Nephron (organoid): ENCODE results near the gene WDR17.
"Not testable (repeated sequence)": the region's sequence is repeated elsewhere in the genome, so short reads cannot be mapped to it uniquely, and the experiment has no call there.

ENCODE experiments used
- H3K27ac Mint-ChIP-seq, 3 experiments: 2 replicates each; pipeline ENCODE4 v1.8.0; 2020; ENCODE audit warnings: mixed read lengths in 3 of 3, mild to moderate bottlenecking in 2 of 3, moderate library complexity in 1 of 3
- H3K27me3 Mint-ChIP-seq: 2 replicates; pipeline ENCODE4 v1.8.0; 2021; ENCODE audit warnings: low read depth, mild to moderate bottlenecking, moderate library complexity, mixed read lengths
- H3K36me3 Mint-ChIP-seq: 2 replicates; pipeline ENCODE4 v1.8.0; 2020; ENCODE audit warnings: low read depth, mixed read lengths
- H3K4me1 Mint-ChIP-seq: 2 replicates; pipeline ENCODE4 v1.8.0; 2020; ENCODE audit warnings: mixed read lengths
- H3K4me3 Mint-ChIP-seq, 3 experiments: 2 replicates each; pipeline ENCODE4 v1.8.0; 2020; ENCODE audit warnings: mild to moderate bottlenecking in 3 of 3, mixed read lengths in 3 of 3, moderate library complexity in 2 of 3
- H3K9me3 Mint-ChIP-seq: 2 replicates; pipeline ENCODE4 v1.8.0; 2020; ENCODE audit warnings: mixed read lengths
- TF ChIP-seq, protein P1 (sequence below), 3 experiments: fragments of 200-600 bp; sonication (generic); IDR thresholded peaks; one replicate each; pipeline ENCODE4 v1.5.0; 2021; ENCODE audit warnings: antibody characterized with exemption in 3 of 3; ENCODE audit not compliant: unreplicated experiment in 3 of 3

The WDR17 gene

DNA sequence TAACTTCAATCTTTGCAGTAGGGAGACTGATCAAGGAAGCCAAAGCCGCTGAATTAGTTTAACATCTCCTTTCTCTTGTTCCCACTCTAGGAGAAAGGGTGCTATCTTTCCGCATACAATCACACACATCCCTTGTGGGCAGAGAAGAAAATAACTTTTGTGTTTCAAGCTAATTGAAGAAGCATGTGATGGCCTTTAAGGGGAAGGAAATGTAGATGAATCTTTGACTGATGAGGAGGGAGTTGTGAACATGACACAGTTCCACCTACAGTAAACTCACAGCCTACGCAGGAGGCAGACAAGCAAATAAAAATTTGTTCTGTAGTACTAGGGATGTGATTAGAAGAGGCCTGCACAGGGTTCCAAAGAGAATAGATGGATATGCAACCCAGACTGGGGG is 144.5 kb downstream of the WDR17 start:
- H3K27ac Mint-ChIP-seq: no peak overlapping the region

GRCh38 chr4:176210579-176211296 is 145.1 kb downstream of the WDR17 start:
- Mint-ChIP-seq H3K36me3 (no peaks in the 10 kb centered on the region), H3K4me3 (no peak overlapping the region), H3K9me3 (peaks cover 8% of the 10 kb centered on the region), H3K27ac (no peak overlapping the region), H3K27me3 (peaks cover 18% of the 10 kb centered on the region), H3K4me1 (no peaks in the 10 kb centered on the region)
- TF ChIP-seq, protein P1, sequence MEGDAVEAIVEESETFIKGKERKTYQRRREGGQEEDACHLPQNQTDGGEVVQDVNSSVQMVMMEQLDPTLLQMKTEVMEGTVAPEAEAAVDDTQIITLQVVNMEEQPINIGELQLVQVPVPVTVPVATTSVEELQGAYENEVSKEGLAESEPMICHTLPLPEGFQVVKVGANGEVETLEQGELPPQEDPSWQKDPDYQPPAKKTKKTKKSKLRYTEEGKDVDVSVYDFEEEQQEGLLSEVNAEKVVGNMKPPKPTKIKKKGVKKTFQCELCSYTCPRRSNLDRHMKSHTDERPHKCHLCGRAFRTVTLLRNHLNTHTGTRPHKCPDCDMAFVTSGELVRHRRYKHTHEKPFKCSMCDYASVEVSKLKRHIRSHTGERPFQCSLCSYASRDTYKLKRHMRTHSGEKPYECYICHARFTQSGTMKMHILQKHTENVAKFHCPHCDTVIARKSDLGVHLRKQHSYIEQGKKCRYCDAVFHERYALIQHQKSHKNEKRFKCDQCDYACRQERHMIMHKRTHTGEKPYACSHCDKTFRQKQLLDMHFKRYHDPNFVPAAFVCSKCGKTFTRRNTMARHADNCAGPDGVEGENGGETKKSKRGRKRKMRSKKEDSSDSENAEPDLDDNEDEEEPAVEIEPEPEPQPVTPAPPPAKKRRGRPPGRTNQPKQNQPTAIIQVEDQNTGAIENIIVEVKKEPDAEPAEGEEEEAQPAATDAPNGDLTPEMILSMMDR (IDR thresholded peaks at IDR 0.05; ENCODE audit: unreplicated experiment in 3 of 3): no peak

More for the DNA sequence above, 144.5 kb downstream of the WDR17 start:
- TF ChIP-seq, protein P1 (IDR thresholded peaks at IDR 0.05; ENCODE audit: unreplicated experiment in 3 of 3): no peak
- no peaks in the 10 kb centered on the region for H3K36me3 Mint-ChIP-seq
- no peaks in the 10 kb centered on the region for H3K4me1 Mint-ChIP-seq
- peaks cover 18% of the 10 kb centered on the region for H3K27me3 Mint-ChIP-seq
- H3K9me3 Mint-ChIP-seq: peaks cover 8% of the 10 kb centered on the region
- H3K4me3 Mint-ChIP-seq: no peak overlapping the region

DNA sequence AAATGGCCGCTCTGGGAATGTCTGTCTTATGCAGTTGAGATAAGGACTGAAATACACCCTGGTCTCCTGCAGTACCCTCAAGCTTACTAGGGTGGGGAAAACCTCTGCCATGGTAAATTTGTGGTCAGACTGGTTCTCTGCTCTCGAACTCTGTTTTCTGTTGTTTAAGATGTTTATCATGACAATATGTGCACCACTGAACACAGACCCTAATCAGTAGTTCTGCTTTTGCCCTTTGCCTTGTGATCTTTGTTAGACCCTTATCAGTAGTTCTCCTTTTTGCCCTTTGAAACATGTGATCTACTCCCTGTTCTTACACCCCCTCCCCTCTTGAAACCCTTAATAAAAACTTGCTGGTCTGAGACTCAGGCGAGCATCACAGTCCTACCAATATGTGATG is 146.7 kb downstream of the WDR17 start:
- not testable (repeated sequence) for H3K36me3 Mint-ChIP-seq, H3K9me3 Mint-ChIP-seq, H3K4me1 Mint-ChIP-seq, H3K4me3 Mint-ChIP-seq, H3K27ac Mint-ChIP-seq
- H3K27me3 Mint-ChIP-seq: peaks cover 14% of the 10 kb centered on the region

DNA sequence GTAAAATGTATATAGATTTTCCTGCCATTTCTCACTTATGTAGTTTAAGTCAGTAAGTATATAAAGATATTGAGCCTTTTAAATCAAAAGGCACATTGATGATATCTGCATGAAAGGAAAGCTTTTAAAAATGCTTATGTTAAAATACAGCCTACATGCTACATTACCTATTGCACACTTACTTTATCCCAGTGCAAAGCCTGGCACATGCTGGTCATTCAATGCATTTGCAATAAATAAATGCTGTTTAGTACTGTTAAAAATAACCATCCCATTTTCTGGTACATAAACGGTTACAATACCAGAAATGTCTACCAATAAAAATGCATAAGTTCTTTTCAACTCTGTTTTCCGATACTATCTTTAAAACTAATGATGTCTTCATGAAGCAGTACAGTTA is 151.9 kb downstream of the WDR17 start:
- TF ChIP-seq, protein P1 (IDR thresholded peaks at IDR 0.05; ENCODE audit: unreplicated experiment in 3 of 3): no peak
- no peak overlapping the region for H3K4me3 Mint-ChIP-seq
- H3K4me1 Mint-ChIP-seq: no peaks in the 10 kb centered on the region
- H3K27me3 Mint-ChIP-seq: no peaks in the 10 kb centered on the region
- no peaks in the 10 kb centered on the region for H3K36me3 Mint-ChIP-seq
- peaks cover 2% of the 10 kb centered on the region for H3K9me3 Mint-ChIP-seq
- H3K27ac Mint-ChIP-seq: no peak overlapping the region

DNA sequence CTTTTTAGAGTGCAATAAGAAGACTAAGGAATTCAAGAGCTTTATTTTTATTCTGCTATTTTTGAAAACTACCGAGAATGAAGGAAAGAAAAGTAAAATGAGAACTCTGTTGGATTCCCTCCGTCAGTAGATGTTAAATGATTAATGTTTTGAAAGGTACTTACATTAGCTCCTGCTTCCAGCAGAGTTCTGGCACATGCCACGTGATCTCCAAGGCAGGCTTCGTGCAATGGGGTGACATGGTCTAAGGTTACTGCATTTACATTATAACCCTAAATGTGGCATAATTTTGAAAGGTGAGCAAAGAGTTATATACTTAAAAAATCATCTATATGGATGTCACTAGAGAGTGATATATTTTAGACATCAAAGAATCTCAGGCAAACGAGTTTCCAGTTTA is 156.5 kb downstream of the WDR17 start:
- Mint-ChIP-seq H3K27me3 (no peaks in the 10 kb centered on the region), H3K27ac (no peak overlapping the region), H3K4me3 (no peak overlapping the region), H3K9me3 (no peaks in the 10 kb centered on the region), H3K4me1 (no peaks in the 10 kb centered on the region), H3K36me3 (no peaks in the 10 kb centered on the region)
- TF ChIP-seq, protein P1 (IDR thresholded peaks at IDR 0.05; ENCODE audit: unreplicated experiment in 3 of 3): no peak

DNA sequence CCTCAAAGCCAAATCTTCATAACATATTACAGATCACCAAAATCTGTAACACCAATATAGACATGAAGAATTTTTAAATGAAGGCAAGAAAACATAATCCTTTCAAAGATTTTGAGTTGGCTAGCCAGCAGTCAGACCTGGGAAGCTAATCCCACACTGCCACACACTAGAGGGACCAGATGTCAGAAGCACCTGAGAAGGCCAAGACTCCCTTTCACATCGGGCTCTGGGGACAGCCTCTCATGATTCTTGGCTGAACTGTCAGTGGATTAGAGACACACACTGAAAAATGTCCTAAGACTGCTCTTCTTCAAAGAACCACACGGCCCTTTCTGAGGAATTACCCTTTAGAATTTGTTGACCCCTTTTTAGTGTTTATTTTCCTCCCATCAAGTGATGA is 157.9 kb downstream of the WDR17 start:
- no peaks in the 10 kb centered on the region for H3K36me3 Mint-ChIP-seq
- no peak overlapping the region for H3K4me3 Mint-ChIP-seq

More for the DNA sequence above, 157.9 kb downstream of the WDR17 start:
- H3K9me3 Mint-ChIP-seq: no peaks in the 10 kb centered on the region
- no peak overlapping the region for H3K27ac Mint-ChIP-seq
- H3K4me1 Mint-ChIP-seq: no peaks in the 10 kb centered on the region
- TF ChIP-seq, protein P1 (IDR thresholded peaks at IDR 0.05; ENCODE audit: unreplicated experiment in 3 of 3): no peak
- no peaks in the 10 kb centered on the region for H3K27me3 Mint-ChIP-seq
